Esophagus (tissue), 2 donors: ENCODE measurements around the gene FBL. TPM values are rescaled to one million over a fixed set of nuclear protein-coding genes. Genes with fewer than 3 reads are reported as not detected.

Experiments used
- H3K27ac ChIP-seq, 2 donors: one replicate each; pipeline ENCODE4 v1.5.1; 2013; ENCODE audit warnings: low read depth in 2 of 2, mild to moderate bottlenecking in 2 of 2, inconsistent platforms in 1 of 2, low read length in 1 of 2, moderate library complexity in 1 of 2
- H3K27me3 ChIP-seq, 2 donors: one replicate each; pipeline ENCODE4 v1.6.1; 2013; ENCODE audit warnings: low read length in 2 of 2, control low read depth in 1 of 2, mild to moderate bottlenecking in 1 of 2; ENCODE audit not compliant: insufficient read depth in 2 of 2, control insufficient read depth in 1 of 2
- H3K36me3 ChIP-seq, 2 donors: one replicate each; pipeline ENCODE4 v1.6.1; 2013; ENCODE audit warnings: low read length in 1 of 2; ENCODE audit not compliant: control insufficient read depth in 2 of 2, insufficient read depth in 2 of 2
- H3K4me1 ChIP-seq, 2 donors: one replicate each; pipeline ENCODE4 v1.6.1; 2013; ENCODE audit warnings: low read length in 1 of 2; ENCODE audit not compliant: control insufficient read depth in 2 of 2, insufficient read depth in 2 of 2
- H3K4me3 ChIP-seq, 2 donors: one replicate each; pipeline ENCODE4 v1.5.1; 2013; ENCODE audit warnings: low read length in 2 of 2, mild to moderate bottlenecking in 2 of 2, low read depth in 1 of 2, moderate library complexity in 1 of 2
- H3K9me3 ChIP-seq, 2 donors: one replicate each; pipeline ENCODE4 v1.6.1; 2013; ENCODE audit warnings: mild to moderate bottlenecking in 2 of 2, low read depth in 1 of 2, low read length in 1 of 2, moderate library complexity in 1 of 2; ENCODE audit not compliant: control insufficient read depth in 2 of 2, insufficient read depth in 1 of 2
- WGBS, 2 donors: extraction: QIAGEN DNeasy Blood & Tissue Kit; methylation state at CpG; one replicate each; pipeline ENCODE4 v1.1.7; 2013; 5-methylcytosine and 5-hydroxymethylcytosine counted together
- polyA plus RNA-seq, 2 donors: library from polyadenylated mRNA; stranded (reverse); fragments of 200-250 nt; gene quantifications; one replicate each; pipeline ENCODE4 v1.2.3, GENCODE V29; 2013
- donor health status: healthy with polysubstance abuse.
- donor health status: Bipolar disorder and iron deficiency.

Gene FBL
- polyA plus RNA-seq, 2 donors, result 174 to 366 TPM

DNA sequence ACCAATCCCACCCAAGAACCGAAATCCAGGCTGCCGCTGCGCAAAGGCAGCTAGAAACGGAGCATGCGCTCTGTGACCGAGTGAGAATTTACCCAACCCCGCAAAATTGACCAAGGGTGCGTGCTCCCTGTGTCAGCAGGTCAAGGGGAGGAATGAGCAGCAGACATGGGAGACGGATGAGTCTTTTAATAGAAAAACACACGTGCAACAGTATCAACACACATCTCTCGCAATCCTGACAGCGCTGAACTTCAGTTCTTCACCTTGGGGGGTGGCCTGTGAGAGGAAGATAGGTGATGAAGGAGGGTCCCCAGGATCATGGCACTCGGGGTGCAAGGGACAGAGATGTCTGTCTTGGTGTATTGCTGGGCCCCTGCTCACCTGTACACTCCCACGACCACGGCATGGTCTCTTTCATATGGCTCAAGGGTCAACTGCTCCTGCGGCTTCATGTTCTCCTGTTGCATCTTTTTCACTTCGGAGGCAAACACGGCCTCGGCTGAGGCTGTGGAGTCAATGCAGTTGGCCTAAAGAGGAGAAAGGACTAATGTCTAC is 11.8 kb downstream of the FBL start:
- WGBS, 2 donors, result 41 to 43% methylated on average over 19 of the region's 19 CpGs
- H3K4me3 ChIP-seq, result peak overlapping the region in 1 of 2 donors; percentile 86
- H3K27ac ChIP-seq, result peak overlapping the region; percentile 67 to 74
- no peaks in the 10 kb centered on the region for H3K9me3 ChIP-seq
- H3K27me3 ChIP-seq, result no peaks in the 10 kb centered on the region
- H3K4me1 ChIP-seq, result peaks cover 0 to 7% of the 10 kb centered on the region in 2 donors
- peaks cover 20 to 40% of the 10 kb centered on the region in 2 donors for H3K36me3 ChIP-seq

DNA sequence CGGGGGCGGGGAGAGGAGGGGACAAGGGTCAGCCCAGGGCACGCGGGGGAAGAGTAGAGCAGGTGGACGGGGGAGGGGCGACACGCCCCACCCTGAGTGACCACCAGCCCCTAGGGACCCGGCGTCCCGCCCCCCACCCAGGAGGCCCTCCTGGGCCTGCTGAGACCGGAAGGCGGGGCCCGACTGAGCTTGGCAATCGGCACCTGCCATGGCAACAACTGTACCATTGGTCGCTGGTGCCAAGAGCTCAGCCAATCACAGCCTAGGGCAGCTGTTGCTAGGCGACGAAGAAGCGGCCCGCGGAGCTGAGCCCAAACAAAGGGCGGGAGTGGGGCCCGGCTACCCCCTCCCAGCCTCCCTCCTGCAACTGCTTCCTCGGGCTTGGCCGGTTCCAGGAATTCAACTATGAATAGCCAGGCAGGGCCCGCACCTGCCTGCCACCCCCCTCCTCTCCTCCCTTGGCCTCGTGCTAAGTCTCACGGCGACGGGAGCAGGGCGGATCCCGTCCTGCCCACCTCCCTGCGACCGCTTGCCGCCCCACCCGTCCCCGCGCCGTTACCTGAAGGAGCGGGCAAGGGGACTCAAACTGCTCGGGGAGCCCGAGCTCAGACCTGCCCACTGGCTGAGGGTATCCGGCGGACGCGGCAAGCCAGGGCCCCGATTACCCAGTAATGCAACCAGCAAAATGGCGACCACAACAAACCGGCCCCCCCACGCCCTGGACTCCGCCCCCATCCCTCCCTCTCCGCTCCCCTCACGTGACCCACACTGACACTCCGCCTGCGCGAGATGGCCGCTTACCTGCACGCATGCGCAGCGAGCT is 12.5 kb downstream of the FBL start, which contains the start of gene DYRK1B:
TSS of gene DYRK1B (minus strand) at position 699 of the 823 bp plus-strand sequence. CDS start 2,295 bp downstream, outside the sequence.
- Histone ChIP-seq H3K36me3 (peaks cover 15 to 33% of the 10 kb centered on the region in 2 donors), H3K27ac (peak within 1 kb of the TSS; percentile 78 to 93)

DNA sequence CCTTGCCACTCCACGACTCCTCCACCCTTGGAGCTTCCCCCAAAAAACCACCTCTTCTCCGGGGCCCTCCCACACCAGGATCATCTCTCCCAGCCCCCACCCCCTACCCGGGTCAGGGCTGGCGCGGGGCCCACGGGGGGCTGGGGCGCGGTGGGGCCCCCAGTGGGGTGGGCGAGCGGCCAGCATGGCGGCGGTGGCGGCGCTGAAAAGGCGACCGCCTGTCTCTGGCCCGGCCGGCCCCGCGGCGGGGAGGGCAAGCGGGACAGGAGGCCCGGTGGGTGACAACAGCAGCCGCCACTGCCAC is 13.1 kb downstream of the FBL start:
- H3K4me1 ChIP-seq, result peaks cover 0 to 7% of the 10 kb centered on the region in 2 donors
- H3K27ac ChIP-seq, result peak overlapping the region; percentile 49 to 67
- H3K36me3 ChIP-seq, result peaks cover 15 to 36% of the 10 kb centered on the region in 2 donors
- H3K4me3 ChIP-seq, result peak overlapping the region; percentile 86 to 97
- H3K27me3 ChIP-seq, result no peaks in the 10 kb centered on the region
- 2 to 3% methylated on average over 23 to 24 of the region's 24 CpGs for WGBS, 2 donors
- no peaks in the 10 kb centered on the region for H3K9me3 ChIP-seq

More for the DNA sequence above, 12.5 kb downstream of the FBL start, which contains the start of gene DYRK1B:
- H3K4me3 ChIP-seq, result peak within 1 kb of the TSS; percentile 86 to 97
- 1 to 2% methylated on average over 55 to 59 of the region's 59 CpGs for WGBS, 2 donors
- H3K4me1 ChIP-seq, result peaks cover 0 to 7% of the 10 kb centered on the region in 2 donors
- H3K9me3 ChIP-seq, result no peaks in the 10 kb centered on the region
- no peaks in the 10 kb centered on the region for H3K27me3 ChIP-seq

DNA sequence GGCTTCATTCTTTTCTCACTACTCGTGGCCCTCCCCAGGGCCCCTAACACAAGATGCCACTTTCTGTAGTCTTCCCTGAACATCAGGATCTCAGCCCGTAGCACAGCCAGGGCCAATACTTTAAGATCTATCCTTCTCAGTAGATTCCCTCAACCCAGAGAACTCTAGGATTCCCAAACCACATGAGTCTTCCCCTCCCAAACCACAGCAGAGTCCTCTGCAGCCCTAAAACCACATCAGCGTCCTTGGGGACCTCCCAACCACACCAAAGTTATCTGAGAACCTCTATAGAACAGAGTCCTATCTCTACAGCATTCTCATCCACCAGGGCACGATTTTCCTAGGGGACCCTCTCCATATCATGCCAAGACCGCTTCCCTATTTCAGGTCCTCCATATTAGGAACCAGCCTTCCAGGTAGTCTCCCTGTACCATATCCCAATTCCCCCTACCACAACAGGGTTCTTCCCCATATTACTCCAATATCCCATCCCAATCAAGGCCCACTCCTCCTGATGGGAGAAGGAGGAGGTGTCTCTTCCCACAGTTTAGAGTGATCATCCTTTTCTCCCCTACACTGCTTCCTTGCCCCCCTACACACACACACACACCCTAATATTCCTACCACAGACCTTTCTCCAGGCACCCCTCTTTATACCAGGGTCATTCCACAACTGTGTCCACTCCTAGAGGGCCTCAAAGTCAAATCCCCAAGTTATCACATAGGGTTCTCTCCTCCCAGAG is 13.7 kb downstream of the FBL start:
- Histone ChIP-seq H3K27me3 (no peaks in the 10 kb centered on the region), H3K4me3 (peak overlapping the region; percentile 86 to 97), H3K9me3 (no peaks in the 10 kb centered on the region), H3K36me3 (peaks cover 18 to 39% of the 10 kb centered on the region in 2 donors), H3K4me1 (peaks cover 0 to 7% of the 10 kb centered on the region in 2 donors), H3K27ac (peak overlapping the region; percentile 6 to 49)
- WGBS, 2 donors, result 55 to 59% methylated on average over 5 of the region's 5 CpGs

DNA sequence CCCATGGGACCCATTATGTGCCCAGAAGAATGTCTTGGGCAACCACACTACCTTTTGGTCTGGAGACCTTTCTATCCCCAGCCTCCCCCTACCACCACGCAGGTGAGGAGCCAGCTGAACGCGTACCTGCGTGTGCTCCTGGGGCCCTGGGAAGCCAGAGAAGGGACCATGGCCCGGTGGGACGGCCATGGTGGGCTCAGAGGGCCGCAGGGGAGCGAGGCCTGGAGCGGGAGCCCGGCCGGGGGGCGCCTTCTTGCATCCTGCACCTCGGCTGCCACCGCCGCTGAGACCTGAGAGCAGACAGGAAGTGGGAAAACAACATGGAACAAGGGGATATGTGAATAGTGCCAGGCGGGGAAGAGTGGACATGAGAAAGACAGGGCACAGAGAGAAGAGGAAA is 14.5 kb downstream of the FBL start:
- no peak overlapping the region for H3K27ac ChIP-seq
- no peaks in the 10 kb centered on the region for H3K9me3 ChIP-seq
- H3K4me1 ChIP-seq, result peaks cover 0 to 7% of the 10 kb centered on the region in 2 donors
- no peaks in the 10 kb centered on the region for H3K27me3 ChIP-seq
- peaks cover 18 to 37% of the 10 kb centered on the region in 2 donors for H3K36me3 ChIP-seq
- 89 to 90% methylated on average over 16 of the region's 16 CpGs for WGBS, 2 donors
- H3K4me3 ChIP-seq, result no peak overlapping the region

DNA sequence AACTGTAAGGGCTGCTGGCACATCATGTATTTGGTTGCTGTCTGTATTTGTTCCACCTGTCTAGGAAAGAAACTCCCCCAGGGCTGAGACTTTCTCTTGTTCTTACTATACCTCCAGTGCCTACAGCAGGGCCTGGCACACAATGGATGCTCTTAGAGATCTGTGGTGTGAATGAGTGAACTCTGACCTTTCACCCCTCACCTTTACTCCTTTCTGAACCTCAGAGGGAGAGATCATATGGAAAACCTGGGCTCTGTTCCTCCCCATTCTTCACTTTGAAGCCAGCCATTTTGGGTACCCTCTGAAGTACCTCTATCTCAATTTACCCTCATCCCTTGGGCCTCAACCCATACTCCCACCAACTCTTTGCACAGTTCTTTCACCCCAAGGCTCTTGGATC is 15.3 kb downstream of the FBL start:
- peaks cover 0 to 7% of the 10 kb centered on the region in 2 donors for H3K4me1 ChIP-seq
- H3K4me3 ChIP-seq, result no peak overlapping the region
- H3K36me3 ChIP-seq, result peaks cover 15 to 40% of the 10 kb centered on the region in 2 donors
- H3K27me3 ChIP-seq, result no peaks in the 10 kb centered on the region
- H3K9me3 ChIP-seq, result no peaks in the 10 kb centered on the region
- no peak overlapping the region for H3K27ac ChIP-seq

DNA sequence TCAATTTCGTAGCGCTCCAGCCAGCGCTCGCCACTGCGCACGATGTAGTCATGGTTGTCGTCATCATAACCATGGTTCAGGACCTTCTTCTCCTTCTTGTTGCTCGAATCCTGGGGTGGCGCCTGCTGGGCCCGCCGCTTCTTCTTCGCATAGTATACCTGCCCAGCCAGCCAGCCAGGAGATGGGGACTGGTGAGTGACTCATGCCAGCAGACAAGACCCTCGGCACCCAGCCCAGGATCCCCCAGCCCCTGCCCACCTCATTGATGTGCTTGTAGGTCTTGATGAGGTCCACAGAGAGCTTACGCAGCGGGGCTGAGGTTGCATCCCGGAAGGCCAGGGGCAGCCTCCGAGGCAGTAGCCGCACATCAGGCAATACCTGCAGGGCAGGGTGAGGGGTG is 15.8 kb downstream of the FBL start:
- Histone ChIP-seq H3K27ac (no peak overlapping the region), H3K36me3 (peaks cover 15 to 43% of the 10 kb centered on the region in 2 donors), H3K4me1 (peaks cover 0 to 7% of the 10 kb centered on the region in 2 donors), H3K9me3 (no peaks in the 10 kb centered on the region), H3K4me3 (no peak overlapping the region), H3K27me3 (no peaks in the 10 kb centered on the region)
- WGBS, 2 donors, result 91 to 94% methylated on average over 18 of the region's 18 CpGs

DNA sequence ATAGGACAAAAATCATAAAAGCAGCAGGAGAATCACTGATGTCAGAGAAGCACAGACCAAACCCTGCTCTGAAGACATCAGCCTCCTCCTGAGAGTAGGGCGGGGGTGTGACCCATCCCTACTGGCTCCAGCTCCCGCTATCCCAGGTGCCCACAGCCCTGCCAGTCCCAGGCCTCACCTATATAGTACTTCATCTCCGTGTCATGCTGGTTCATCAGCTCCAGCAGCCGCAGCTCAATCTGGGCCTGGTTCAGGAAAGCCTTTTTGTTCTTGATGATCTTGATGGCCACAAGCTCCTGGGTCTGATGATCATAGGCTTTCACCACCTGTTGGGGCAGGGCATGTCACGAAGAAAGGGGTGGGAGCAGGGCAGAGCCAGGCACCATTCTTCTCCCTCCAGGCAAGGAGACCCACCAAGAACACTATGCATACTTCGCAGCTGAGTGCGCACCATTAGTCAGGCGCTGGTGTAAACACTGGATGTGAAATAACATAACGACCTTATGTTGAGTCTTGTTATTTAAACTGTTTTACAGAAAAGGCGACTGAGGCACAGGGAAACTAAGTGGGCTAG is 16.4 kb downstream of the FBL start:
- H3K36me3 ChIP-seq, result peaks cover 15 to 43% of the 10 kb centered on the region in 2 donors

DNA sequence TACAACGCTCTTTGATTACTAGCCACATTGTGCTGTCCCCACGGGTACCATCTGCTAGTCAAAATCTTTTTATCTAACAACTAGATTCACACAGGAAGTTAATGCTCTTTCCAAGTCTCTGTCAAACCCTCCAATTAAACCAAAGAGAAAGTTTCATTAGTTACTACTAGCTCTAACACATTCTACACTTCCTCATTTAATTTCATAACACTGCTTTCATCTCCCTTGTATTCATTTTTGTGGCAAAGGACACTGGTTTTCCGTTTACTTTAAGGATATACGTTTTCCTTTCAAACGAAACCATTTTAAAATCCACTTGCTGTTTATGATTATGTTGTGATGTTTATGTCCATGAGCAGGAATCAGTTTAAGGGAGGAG is 17.5 kb downstream of the FBL start:
- 63 to 65% methylated on average over 5 of the region's 5 CpGs for WGBS, 2 donors
- Histone ChIP-seq H3K4me1 (peaks cover 4% of the 10 kb centered on the region in 2 donors), H3K4me3 (no peak overlapping the region), H3K27ac (no peak overlapping the region), H3K27me3 (no peaks in the 10 kb centered on the region), H3K36me3 (peaks cover 15 to 39% of the 10 kb centered on the region in 2 donors), H3K9me3 (no peaks in the 10 kb centered on the region)

More for the DNA sequence above, 16.4 kb downstream of the FBL start:
- Histone ChIP-seq H3K9me3 (no peaks in the 10 kb centered on the region), H3K27ac (no peak overlapping the region), H3K4me1 (peaks cover 3 to 7% of the 10 kb centered on the region in 2 donors), H3K27me3 (no peaks in the 10 kb centered on the region), H3K4me3 (no peak overlapping the region)
- WGBS, 2 donors, result 92 to 93% methylated on average over 10 of the region's 10 CpGs
